Right lobe of liver (tissue), 6 donors: ENCODE measurements around the gene RPS6KC1. TPM values are rescaled to one million over a fixed set of nuclear protein-coding genes. Genes with fewer than 3 reads are reported as not detected.

Source experiments
- ATAC-seq, 4 donors: fragments of 200-7000 bp; cut with Tn5 transposase; one replicate each; pipeline ENCODE4 v1.9.1; 2020; ENCODE audit warnings: mild to moderate bottlenecking in 4 of 4, moderate library complexity in 4 of 4
- DNase-seq, 3 donors: peaks; one replicate each; pipeline ENCODE4 v3.0.0-alpha.2; 2020
- H3K27ac ChIP-seq, 3 donors: fragments of 200-600 bp; one replicate each; pipeline ENCODE4 v1.8.0; 2022
- H3K27me3 ChIP-seq, 2 donors: fragments of 200-600 bp; one replicate each; pipeline ENCODE4 v1.8.0; 2022
- H3K36me3 ChIP-seq, 4 donors: fragments of 200-600 bp; sonication (generic) in 1 of 4; one replicate each; pipeline versions ENCODE4 v1.5.1 to v1.8.0; 2017 to 2022; ENCODE audit warnings: control low read depth in 1 of 4
- H3K4me1 ChIP-seq, 4 donors: fragments of 200-600 bp; sonication (generic) in 1 of 4; one replicate each; pipeline versions ENCODE4 v1.5.1 to v1.8.0; 2017 to 2022; ENCODE audit warnings: control low read depth in 1 of 4
- H3K4me3 ChIP-seq, 3 donors: fragments of 200-600 bp; one replicate each; pipeline ENCODE4 v1.8.0; 2022
- H3K9me3 ChIP-seq, 4 donors: fragments of 200-600 bp; sonication (generic) in 1 of 4; one replicate each; pipeline versions ENCODE4 v1.5.1 to v1.8.0; 2017 to 2022; ENCODE audit warnings: control low read depth in 1 of 4
- POLR2A ChIP-seq: fragments of 450-650 bp; IDR thresholded peaks from one replicate; pipeline ENCODE4 v1.6.1; 2017; ENCODE audit warnings: antibody characterized with exemption, mild to moderate bottlenecking
- WGBS: methylation state at CpG from one replicate; pipeline ENCODE4 v1.1.6; 2018; ENCODE audit warnings: low coverage, low lambda C conversion rate; ENCODE audit not compliant: insufficient coverage; ENCODE audit errors: missing lambda C conversion rate; 5-methylcytosine and 5-hydroxymethylcytosine counted together
- intact Hi-C, 2 donors: fragments of 100-400 bp; cut with DNase I; formaldehyde crosslinking; loops; one replicate each; pipeline versions ENCODE4 v1.11.2 to v1.14.1; 2022
- total RNA-seq, 6 experiments: library from RNA; depleted of rRNA in 2 of 6; stranded (reverse); fragments of >200 nt in 2 of 6; fragmentation: NEBNext Ultra II Directional in 3 of 6; extraction: Animal tissue kit (Norgen Biotek cat#: 25700) in 3 of 6; gene quantifications; one replicate each; pipeline versions ENCODE4 v1.1.0 to v1.2.4, GENCODE V29; 2016 to 2023
- TF ChIP-seq, protein P1 (sequence below), 4 donors: fragments of 200-600 bp in 3 of 4; fragments of 450-650 bp in 1 of 4; IDR thresholded peaks; one replicate each; pipeline versions ENCODE4 v1.5.1 to v1.8.0; 2016 to 2022; ENCODE audit warnings: antibody characterized with exemption in 4 of 4, mild to moderate bottlenecking in 2 of 4
- donor health status: DM: no; HTN: yes; CAD: no.
- donor health status: DM: no; HTN: no; CAD: no.
- donor health status: DM: no; HTN: no; CAD: no.
- donor health status: DM: no; HTN: yes; CAD: no.
- donor health status: DM: no; HTN: yes; CAD: no.

Gene RPS6KC1
- total RNA-seq, 6 experiments from 2014 or later = 7.7 to 9.1 (median 8.4) TPM

DNA sequence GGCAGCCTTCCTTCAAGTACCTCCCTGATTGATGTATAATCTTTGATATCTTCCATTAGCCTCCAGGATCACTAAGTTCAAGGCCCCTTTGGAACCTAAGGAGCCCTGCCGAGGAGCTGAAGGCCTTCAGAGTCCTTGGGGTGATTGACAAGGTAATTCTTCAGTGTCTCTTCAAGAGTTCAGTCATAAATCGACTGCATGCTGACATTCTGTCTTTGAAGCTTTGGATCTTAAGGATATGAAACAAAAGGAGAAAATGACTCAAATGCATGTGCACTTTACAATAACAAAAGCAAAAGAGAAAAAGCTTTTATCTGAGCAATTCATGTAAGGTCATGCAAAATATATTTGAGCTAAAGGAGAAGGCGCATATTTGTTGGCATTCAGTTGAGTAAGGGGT, 125.3 kb downstream of the RPS6KC1 start:
- intact Hi-C loops = no loop called here
- H3K4me1 ChIP-seq = no peaks in the 10 kb centered on the region
- no peaks in the 10 kb centered on the region for H3K27me3 ChIP-seq
- H3K9me3 ChIP-seq = no peaks in the 10 kb centered on the region
- TF ChIP-seq, protein P1, sequence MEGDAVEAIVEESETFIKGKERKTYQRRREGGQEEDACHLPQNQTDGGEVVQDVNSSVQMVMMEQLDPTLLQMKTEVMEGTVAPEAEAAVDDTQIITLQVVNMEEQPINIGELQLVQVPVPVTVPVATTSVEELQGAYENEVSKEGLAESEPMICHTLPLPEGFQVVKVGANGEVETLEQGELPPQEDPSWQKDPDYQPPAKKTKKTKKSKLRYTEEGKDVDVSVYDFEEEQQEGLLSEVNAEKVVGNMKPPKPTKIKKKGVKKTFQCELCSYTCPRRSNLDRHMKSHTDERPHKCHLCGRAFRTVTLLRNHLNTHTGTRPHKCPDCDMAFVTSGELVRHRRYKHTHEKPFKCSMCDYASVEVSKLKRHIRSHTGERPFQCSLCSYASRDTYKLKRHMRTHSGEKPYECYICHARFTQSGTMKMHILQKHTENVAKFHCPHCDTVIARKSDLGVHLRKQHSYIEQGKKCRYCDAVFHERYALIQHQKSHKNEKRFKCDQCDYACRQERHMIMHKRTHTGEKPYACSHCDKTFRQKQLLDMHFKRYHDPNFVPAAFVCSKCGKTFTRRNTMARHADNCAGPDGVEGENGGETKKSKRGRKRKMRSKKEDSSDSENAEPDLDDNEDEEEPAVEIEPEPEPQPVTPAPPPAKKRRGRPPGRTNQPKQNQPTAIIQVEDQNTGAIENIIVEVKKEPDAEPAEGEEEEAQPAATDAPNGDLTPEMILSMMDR (IDR thresholded peaks at IDR 0.05) = no peak
- no peak for TF ChIP-seq POLR2A
- WGBS = 91% methylated on average over 3 of the region's 3 CpGs
- peaks cover 0 to 5% (median 0%) of the 10 kb centered on the region in 4 donors for H3K36me3 ChIP-seq
- H3K27ac ChIP-seq = no peak overlapping the region
- DNase-seq (no peak), ATAC-seq (no peak)
- H3K4me3 ChIP-seq = no peak overlapping the region

DNA sequence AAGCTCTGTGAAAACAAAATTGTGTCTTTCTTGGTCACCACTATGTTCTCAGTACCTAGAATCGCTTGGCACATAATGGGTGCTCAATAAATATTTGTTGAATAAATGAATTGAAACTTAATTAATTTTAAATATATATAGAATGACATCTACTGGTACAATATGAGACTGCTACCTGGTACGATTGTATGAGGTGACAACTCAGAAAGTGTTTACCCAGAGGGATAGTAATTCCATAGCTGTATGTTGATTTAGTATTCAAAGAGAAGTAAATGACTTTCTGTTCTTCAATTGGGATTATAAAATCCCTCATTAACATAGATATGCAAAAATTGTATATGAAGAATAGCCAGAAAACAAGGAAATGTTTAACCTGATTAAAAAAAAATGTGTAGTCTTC, 128.7 kb downstream of the RPS6KC1 start:
- intact Hi-C loops = no loop called here
- peaks cover 0 to 5% (median 0%) of the 10 kb centered on the region in 4 donors for H3K36me3 ChIP-seq
- TF ChIP-seq, protein P1 (IDR thresholded peaks at IDR 0.05) = no peak
- no peak for TF ChIP-seq POLR2A

DNA sequence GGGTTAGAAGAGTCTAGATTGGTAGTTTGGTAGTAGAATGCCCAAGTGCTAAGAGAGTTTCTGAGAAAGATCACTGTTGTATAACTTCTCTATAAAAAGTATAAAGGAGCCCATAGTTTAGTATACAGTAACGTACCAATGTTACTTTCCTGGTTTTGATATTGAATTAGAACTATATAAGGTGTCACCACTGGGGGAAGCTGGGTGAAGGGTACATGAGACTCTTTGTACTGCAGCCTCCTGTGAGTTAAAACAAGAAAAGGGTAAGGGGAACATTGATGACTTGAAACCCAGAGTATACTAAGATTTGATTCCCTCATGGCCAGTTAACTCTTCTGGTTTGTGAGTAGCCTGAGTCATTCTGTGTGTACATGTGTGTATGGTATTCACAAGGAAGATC, 129.8 kb downstream of the RPS6KC1 start:
- intact Hi-C loops = no loop called here
- H3K9me3 ChIP-seq = no peaks in the 10 kb centered on the region
- peaks cover 0 to 5% (median 0%) of the 10 kb centered on the region in 4 donors for H3K36me3 ChIP-seq
- 100% methylated on average over 1 of the region's 1 CpG for WGBS
- ATAC-seq (no peak), DNase-seq (no peak)
- no peak for TF ChIP-seq POLR2A
- TF ChIP-seq, protein P1 (IDR thresholded peaks at IDR 0.05) = no peak
- H3K27me3 ChIP-seq = no peaks in the 10 kb centered on the region
- peaks cover 0 to 8% (median 0%) of the 10 kb centered on the region in 4 donors for H3K4me1 ChIP-seq
- no peak overlapping the region for H3K4me3 ChIP-seq
- H3K27ac ChIP-seq = no peak overlapping the region

More for the DNA sequence above, 128.7 kb downstream of the RPS6KC1 start:
- H3K27ac ChIP-seq = no peak overlapping the region
- 91% methylated on average over 2 of the region's 2 CpGs for WGBS
- no peak for ATAC-seq
- peaks cover 0 to 8% (median 0%) of the 10 kb centered on the region in 4 donors for H3K4me1 ChIP-seq
- H3K27me3 ChIP-seq = no peaks in the 10 kb centered on the region
- H3K4me3 ChIP-seq = no peak overlapping the region
- no peaks in the 10 kb centered on the region for H3K9me3 ChIP-seq
- DNase-seq = no peak

DNA sequence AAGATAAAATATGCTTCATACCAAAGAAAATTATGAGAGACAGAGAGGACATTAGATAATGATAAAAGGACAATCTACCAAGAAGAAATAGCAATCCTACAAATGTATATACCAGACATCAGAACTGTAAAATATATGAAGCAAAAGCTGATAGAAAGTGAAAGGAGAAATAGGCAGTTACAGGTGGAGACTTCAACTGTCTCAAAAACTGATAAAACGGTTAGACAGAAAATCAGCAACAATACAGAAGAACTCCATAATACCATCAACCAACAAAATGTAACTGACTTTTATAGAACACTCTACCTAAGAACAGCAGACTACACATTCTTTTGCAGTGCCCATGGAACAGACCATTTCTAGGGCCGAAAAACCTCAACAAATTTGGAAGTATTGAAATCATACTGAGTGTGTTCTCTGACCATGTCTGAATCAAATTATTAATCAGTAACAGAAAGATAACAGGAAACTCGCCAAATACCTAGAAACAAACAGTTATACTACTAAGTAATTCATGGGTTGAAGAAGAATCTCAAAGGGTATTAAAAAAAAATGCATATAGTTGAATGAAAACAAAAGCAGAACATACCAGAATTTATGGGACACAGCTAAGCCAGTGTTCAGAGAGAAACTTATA, 132.1 kb downstream of the RPS6KC1 start:
- ATAC-seq (peak; percentile 30 to 70 (median 48)), DNase-seq (no peak)
- WGBS = 44% methylated on average over 3 of the region's 3 CpGs
- no peak overlapping the region for H3K27ac ChIP-seq
- no peaks in the 10 kb centered on the region for H3K9me3 ChIP-seq
- TF ChIP-seq POLR2A = no peak
- TF ChIP-seq, protein P1 (IDR thresholded peaks at IDR 0.05) = no peak
- intact Hi-C loops = no loop called here
- peaks cover 0 to 8% (median 0%) of the 10 kb centered on the region in 4 donors for H3K4me1 ChIP-seq
- H3K4me3 ChIP-seq = no peak overlapping the region
- no peaks in the 10 kb centered on the region for H3K27me3 ChIP-seq
- H3K36me3 ChIP-seq = no peaks in the 10 kb centered on the region
